Right atrium auricular region (tissue), 2 donors: ENCODE data around the gene SLC5A10. TPM values are rescaled to one million over a fixed set of nuclear protein-coding genes. Genes with fewer than 3 reads are reported as not detected.

Source experiments
- DNase-seq: peaks from one replicate; pipeline ENCODE4 v3.0.0-alpha.2; 2019; ENCODE audit warnings: low spot score
- H3K27ac ChIP-seq, 2 donors: fragments of 200-600 bp; sonication (generic); 1 replicate in 1 of 2; 2 replicates in 1 of 2; pipeline ENCODE4 v1.5.1; 2016 to 2019
- H3K27me3 ChIP-seq, 2 donors: fragments of 200-600 bp; sonication (generic); one replicate each; pipeline versions ENCODE4 v1.5.1 to v1.6.0; 2017 to 2019
- H3K36me3 ChIP-seq: fragments of 200-600 bp; sonication (generic); one replicate; pipeline ENCODE4 v1.5.1; 2016
- H3K4me1 ChIP-seq, 2 donors: fragments of 200-600 bp; sonication (generic); one replicate each; pipeline versions ENCODE4 v1.5.1 to v1.6.0; 2017 to 2019
- H3K4me3 ChIP-seq, 2 donors: fragments of 200-600 bp; sonication (generic); 1 replicate in 1 of 2; 2 replicates in 1 of 2; pipeline ENCODE4 v1.5.1; 2017 to 2019; ENCODE audit warnings: mild to moderate bottlenecking in 1 of 2, moderate library complexity in 1 of 2
- H3K9me3 ChIP-seq, 2 donors: fragments of 200-600 bp; sonication (generic); one replicate each; pipeline ENCODE4 v1.5.1; 2019
- CTCF ChIP-seq, 2 donors: fragments of 200-600 bp; sonication (generic); IDR thresholded peaks; one replicate each; pipeline ENCODE4 v1.5.1; 2019; ENCODE audit warnings: antibody characterized with exemption in 2 of 2
- total RNA-seq, 2 donors: library from RNA; depleted of rRNA; stranded (reverse); fragments of >200 nt; gene quantifications; one replicate each; pipeline ENCODE4 v1.1.0, GENCODE V29; 2016

Gene SLC5A10
- total RNA-seq, 2 donors from 2014 or later: 0.16 TPM; not detected in 1

DNA sequence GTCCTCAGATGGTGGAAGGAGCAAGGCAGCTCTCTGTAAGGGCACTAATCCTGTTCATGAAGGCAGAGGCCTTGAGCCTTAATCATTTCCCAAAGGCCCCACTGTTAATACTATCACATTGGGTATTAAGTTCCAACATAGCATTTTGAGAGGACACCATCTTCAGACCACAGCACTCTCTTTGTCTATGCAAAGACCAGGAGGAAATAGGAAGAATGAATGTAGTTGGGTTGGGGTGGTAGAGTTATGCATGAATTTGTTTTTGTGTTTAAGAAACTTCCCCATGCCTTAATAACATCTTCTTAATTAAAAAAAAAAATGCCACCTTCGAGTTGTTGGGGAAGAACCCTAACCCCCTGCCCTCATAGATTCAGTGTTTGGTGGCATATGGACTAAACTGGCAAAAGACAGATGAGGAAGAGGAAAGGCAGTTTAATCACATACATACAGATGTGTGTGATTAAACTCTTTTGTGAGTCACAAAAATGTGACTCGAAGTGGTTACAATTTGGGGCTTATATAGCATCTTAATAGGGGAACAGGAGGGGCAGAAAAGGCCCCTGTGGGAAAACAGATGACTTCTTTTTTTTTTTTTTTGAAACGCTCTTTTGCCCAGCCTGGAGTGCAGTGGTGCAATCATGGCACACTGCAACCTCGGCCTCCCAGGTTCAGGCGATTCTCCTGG is 35.0 kb upstream of the SLC5A10 start:
- peaks cover 21% of the 10 kb centered on the region for H3K36me3 ChIP-seq
- no peak overlapping the region for H3K27ac ChIP-seq
- TF ChIP-seq CTCF (IDR thresholded peaks at IDR 0.05): no peak

GRCh38 chr17:18917506-18918032 is 34.4 kb upstream of the SLC5A10 start:
- peaks cover 15% of the 10 kb centered on the region for H3K36me3 ChIP-seq
- H3K9me3 ChIP-seq: no peaks in the 10 kb centered on the region
- no peak for DNase-seq
- TF ChIP-seq CTCF (IDR thresholded peaks at IDR 0.05): no peak
- H3K4me3 ChIP-seq: no peak overlapping the region
- H3K27me3 ChIP-seq: no peaks in the 10 kb centered on the region
- no peak overlapping the region for H3K27ac ChIP-seq
- peaks cover 0 to 16% of the 10 kb centered on the region in 2 donors for H3K4me1 ChIP-seq

More for the DNA sequence above, 35.0 kb upstream of the SLC5A10 start:
- H3K4me1 ChIP-seq: peaks cover 0 to 14% of the 10 kb centered on the region in 2 donors
- no peaks in the 10 kb centered on the region for H3K9me3 ChIP-seq
- H3K27me3 ChIP-seq: no peaks in the 10 kb centered on the region
- no peak overlapping the region for H3K4me3 ChIP-seq
- DNase-seq: no peak

- no peaks in the 10 kb centered on the region for H3K9me3 ChIP-seq
- H3K4me1 ChIP-seq: peaks cover 0 to 16% of the 10 kb centered on the region in 2 donors
- no peak overlapping the region for H3K4me3 ChIP-seq
- no peaks in the 10 kb centered on the region for H3K27me3 ChIP-seq
- H3K36me3 ChIP-seq: peaks cover 11% of the 10 kb centered on the region
- no peak overlapping the region for H3K27ac ChIP-seq
- no peak for DNase-seq
- TF ChIP-seq CTCF (IDR thresholded peaks at IDR 0.05): no peak
Measured at GRCh38 chr17:18919963-18920362, 32.0 kb upstream of the SLC5A10 start.

- H3K36me3 ChIP-seq: peaks cover 11% of the 10 kb centered on the region
- no peak overlapping the region for H3K4me3 ChIP-seq
- no peaks in the 10 kb centered on the region for H3K27me3 ChIP-seq
- H3K9me3 ChIP-seq: no peaks in the 10 kb centered on the region
- no peak for DNase-seq
- TF ChIP-seq CTCF (IDR thresholded peaks at IDR 0.05): no peak
- peaks cover 0 to 16% of the 10 kb centered on the region in 2 donors for H3K4me1 ChIP-seq
- H3K27ac ChIP-seq: no peak overlapping the region
Measured at GRCh38 chr17:18920911-18921441, 31.0 kb upstream of the SLC5A10 start.

GRCh38 chr17:18921485-18921884 is 30.5 kb upstream of the SLC5A10 start:
- Histone ChIP-seq H3K4me1 (peaks cover 0 to 16% of the 10 kb centered on the region in 2 donors), H3K27ac (no peak overlapping the region), H3K9me3 (no peaks in the 10 kb centered on the region), H3K36me3 (peaks cover 9% of the 10 kb centered on the region), H3K4me3 (no peak overlapping the region), H3K27me3 (no peaks in the 10 kb centered on the region)
- no peak for TF ChIP-seq CTCF (IDR thresholded peaks at IDR 0.05)
- DNase-seq: no peak
